BE2C (cell line): Measurements from ENCODE around the gene CORO2A.
"Not testable (repeated sequence)": the region's sequence is repeated elsewhere in the genome, so short reads cannot be mapped to it uniquely, and the experiment has no call there.

Experiments used
- DNase-seq: peaks from one replicate; pipeline ENCODE4 v3.0.0-alpha.2; 2020
- H3K27me3 ChIP-seq: fragments of 250-450 bp; sonication (Bioruptor Pico); 2 replicates; pipeline ENCODE4 v1.5.1; 2020; ENCODE audit warnings: mild to moderate bottlenecking
- H3K36me3 ChIP-seq: fragments of 250-450 bp; sonication (Bioruptor Pico); 2 replicates; pipeline ENCODE4 v1.5.1; 2020; ENCODE audit warnings: mild to moderate bottlenecking
- H3K4me1 ChIP-seq: fragments of 250-450 bp; sonication (Bioruptor Pico); 2 replicates; pipeline ENCODE4 v1.5.1; 2020
- H3K4me3 ChIP-seq: 2 replicates; pipeline ENCODE4 v1.5.1; 2011; ENCODE audit warnings: low read depth, low read length
- H3K9me3 ChIP-seq: fragments of 250-450 bp; sonication (Bioruptor Pico); 2 replicates; pipeline ENCODE4 v1.5.1; 2020
- CTCF ChIP-seq: IDR thresholded peaks from 2 replicates; pipeline ENCODE4 v1.5.1; 2012; ENCODE audit warnings: mild to moderate bottlenecking, low read depth, low read length

CORO2A gene

DNA sequence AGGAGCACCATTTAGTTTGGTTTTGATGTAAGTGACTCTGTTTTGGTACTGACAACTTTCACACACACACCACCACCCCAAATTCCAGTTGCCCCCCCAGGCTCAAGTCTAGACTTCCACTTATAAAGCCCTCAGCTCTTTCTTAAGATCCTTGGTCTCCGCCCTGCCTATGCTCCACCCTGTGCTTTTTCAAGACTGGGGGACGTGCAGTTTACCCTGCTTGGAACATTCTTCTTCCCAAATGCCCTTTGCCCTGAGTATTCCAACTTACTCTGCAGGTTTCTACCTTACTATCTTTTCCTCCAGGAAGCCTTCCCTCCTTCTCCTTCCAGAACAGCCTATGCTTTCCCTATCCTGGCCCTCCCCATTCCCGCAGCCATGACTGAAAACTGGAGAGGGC is 72.0 kb downstream of the CORO2A start:
- no peak overlapping the region for H3K4me3 ChIP-seq
- H3K4me1 ChIP-seq, result peaks cover 11% of the 10 kb centered on the region
- DNase-seq, result no peak
- H3K36me3 ChIP-seq, result peaks cover 3% of the 10 kb centered on the region; the same call in 1 of the 2 replicates
- H3K27me3 ChIP-seq, result no peaks in the 10 kb centered on the region
- H3K9me3 ChIP-seq, result no peaks in the 10 kb centered on the region
- TF ChIP-seq CTCF, result no peak

DNA sequence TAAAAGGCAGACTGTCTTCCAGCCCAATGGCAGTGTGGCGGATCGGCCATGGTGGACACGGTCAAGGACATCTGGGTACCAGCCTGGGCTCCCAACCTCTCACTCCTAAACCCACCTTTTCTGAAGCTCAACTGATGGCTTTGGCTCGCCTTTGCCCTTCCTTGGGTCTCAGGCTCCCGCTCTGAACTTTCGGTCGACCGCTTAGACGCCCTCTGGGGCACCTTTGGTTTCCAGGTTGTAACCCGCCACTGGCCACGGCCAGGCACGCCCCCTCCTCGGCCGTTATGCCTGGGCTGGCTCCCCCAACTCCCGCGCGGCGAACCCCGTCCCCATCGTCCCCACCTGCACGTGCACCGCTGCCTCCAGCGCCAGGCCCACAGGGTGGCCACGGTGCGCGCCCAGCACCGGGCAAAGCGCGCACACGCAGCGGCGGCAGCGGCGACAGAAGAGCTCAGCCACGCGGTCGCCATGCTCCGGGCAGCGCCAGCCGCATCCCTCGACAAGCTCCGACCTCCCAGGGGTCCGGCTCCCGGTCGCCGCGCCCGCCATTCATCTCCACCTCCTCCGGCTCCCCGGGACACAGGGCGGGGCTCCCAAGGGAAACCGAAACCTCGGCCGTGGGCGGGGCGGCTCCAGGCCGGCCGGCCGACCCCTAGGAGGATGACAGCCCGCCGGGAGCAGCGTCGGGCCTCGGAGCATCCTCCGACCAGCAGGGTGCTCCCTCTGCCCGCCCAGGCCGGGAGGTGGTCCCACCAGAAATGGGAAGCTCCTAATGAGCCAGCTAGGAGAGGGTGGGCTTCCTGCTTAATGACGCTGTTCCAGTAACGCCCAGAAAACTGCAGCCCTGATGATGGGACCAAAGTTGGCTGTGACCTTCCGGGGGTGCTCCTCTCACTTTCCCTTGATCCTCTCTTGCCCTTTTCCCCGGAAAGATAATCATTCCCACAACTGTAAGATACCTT is 73.5 kb downstream of the CORO2A start, which contains the start of gene TRIM14:
Gene TRIM14 (minus strand): TSS at position 583 of the 962 bp plus-strand sequence. CDS start 34 bp downstream, at position 549.
- TF ChIP-seq CTCF, result peak; percentile 58
- H3K9me3 ChIP-seq, result no peaks in the 10 kb centered on the region
- peak; percentile 87 for DNase-seq
- H3K4me1 ChIP-seq, result peaks cover 11% of the 10 kb centered on the region
- no peaks in the 10 kb centered on the region for H3K27me3 ChIP-seq
- H3K36me3 ChIP-seq, result no peaks in the 10 kb centered on the region
- peak within 1 kb of the TSS; percentile 70 for H3K4me3 ChIP-seq

DNA sequence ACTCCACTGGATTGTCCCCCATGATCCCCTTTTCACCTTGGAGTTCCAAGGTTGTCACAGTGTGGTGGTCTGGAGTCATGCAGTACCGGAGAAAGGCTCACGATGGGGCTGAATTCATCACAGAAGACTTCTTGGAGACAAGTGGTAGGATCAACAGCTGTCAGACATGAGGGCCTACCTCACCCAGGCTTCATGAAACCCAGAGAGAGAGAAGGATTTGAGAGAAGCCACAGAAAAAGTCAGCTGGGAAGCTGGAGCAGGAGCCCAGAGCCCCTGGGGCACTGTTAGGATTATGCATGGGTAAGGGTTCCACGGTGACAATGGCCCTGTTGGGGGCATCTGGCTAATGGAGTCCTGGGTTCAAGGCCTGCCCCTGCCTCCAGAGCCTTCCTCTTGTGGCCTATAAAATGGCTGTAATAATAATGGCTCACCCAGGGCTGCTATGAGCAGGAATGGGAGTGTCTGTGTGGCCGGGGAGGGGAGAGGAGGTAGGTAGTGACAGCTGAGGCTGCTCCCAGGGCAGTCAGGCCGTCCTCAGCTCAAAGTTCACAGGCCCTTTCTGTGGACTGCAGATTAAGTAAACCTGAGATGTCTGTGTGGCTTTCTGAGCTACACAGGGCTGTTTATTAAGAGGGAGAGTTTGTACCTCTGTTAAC is 74.3 kb downstream of the CORO2A start:
- Histone ChIP-seq H3K36me3 (no peaks in the 10 kb centered on the region), H3K27me3 (no peaks in the 10 kb centered on the region), H3K9me3 (no peaks in the 10 kb centered on the region), H3K4me3 (peak overlapping the region; percentile 70), H3K4me1 (peaks cover 11% of the 10 kb centered on the region)
- peak; percentile 78 for TF ChIP-seq CTCF
- DNase-seq, result peak; percentile 61

GRCh38 chr9:98117097-98117496 is 75.3 kb downstream of the CORO2A start:
- not testable (repeated sequence) for H3K36me3 ChIP-seq, H3K9me3 ChIP-seq, DNase-seq, H3K27me3 ChIP-seq, H3K4me3 ChIP-seq
- H3K4me1 ChIP-seq, result peaks cover 11% of the 10 kb centered on the region

- Histone ChIP-seq H3K9me3 (no peaks in the 10 kb centered on the region), H3K27me3 (no peaks in the 10 kb centered on the region), H3K36me3 (peaks cover 35% of the 10 kb centered on the region), H3K4me1 (no peaks in the 10 kb centered on the region), H3K4me3 (no peak overlapping the region)
- no peak for DNase-seq
- no peak for TF ChIP-seq CTCF
Observed at GRCh38 chr9:98109052-98109451, 83.4 kb downstream of the CORO2A start.

DNA sequence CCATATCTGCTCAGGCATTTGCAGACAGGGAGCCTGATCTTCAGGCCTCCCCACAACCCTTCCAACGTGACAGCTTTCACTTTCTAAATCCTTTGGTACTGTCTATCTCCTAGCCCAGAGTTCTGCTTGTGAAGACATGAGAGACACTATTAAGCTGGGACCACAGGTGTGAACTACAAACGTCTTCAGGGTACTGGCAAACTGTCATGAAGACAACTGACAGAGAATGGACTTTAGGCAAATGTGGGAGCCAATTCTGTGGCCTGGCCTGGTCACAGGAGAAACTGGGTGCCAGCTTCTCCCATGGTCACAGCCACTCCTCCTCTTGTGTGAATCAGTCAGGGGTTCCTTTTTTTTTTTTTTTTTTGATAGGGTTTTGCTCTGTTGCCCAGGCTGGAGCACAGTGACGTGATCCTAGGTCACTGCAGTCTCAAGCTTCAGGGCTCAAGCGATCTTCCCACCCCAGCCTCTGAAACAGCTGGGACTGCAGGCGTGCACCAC is 83.9 kb downstream of the CORO2A start:
- TF ChIP-seq CTCF, result no peak
- no peaks in the 10 kb centered on the region for H3K9me3 ChIP-seq
- H3K4me3 ChIP-seq, result no peak overlapping the region
- no peaks in the 10 kb centered on the region for H3K27me3 ChIP-seq
- peaks cover 35% of the 10 kb centered on the region for H3K36me3 ChIP-seq
- no peaks in the 10 kb centered on the region for H3K4me1 ChIP-seq
- no peak for DNase-seq
